GM18520 (cell line): ENCODE results near the gene SWI5.

Experiments used
- ATAC-seq: cut with Tn5 transposase; IDR thresholded peaks from one replicate; pipeline ENCODE4 v1.9.1; 2021; ENCODE audit not compliant: unreplicated experiment

SWI5 gene

GRCh38 chr9:128314697-128315096 lies 38.6 kb downstream of the SWI5 start:
- no peak for ATAC-seq

GRCh38 chr9:128316421-128316820 lies 40.3 kb downstream of the SWI5 start:
- no peak for ATAC-seq

- no peak for ATAC-seq
These were observed 41.6 kb downstream of the SWI5 start for GRCh38 chr9:128317629-128318028.

GRCh38 chr9:128321343-128321742 lies 45.3 kb downstream of the SWI5 start:
- ATAC-seq: no peak

- peak; percentile 5 for ATAC-seq
These were observed 45.9 kb downstream of the SWI5 start for GRCh38 chr9:128321879-128322403.

GRCh38 chr9:128322404-128323211 lies 46.5 kb downstream of the SWI5 start, which contains the start of the genes COQ4 and TRUB2:
Gene COQ4 (plus strand): TSS chr9:128322839. CDS start chr9:128322859, 20 bp downstream.
Gene TRUB2 (minus strand): TSS chr9:128322447. CDS start chr9:128322408, 39 bp downstream.
- ATAC-seq: peak; percentile 65

DNA sequence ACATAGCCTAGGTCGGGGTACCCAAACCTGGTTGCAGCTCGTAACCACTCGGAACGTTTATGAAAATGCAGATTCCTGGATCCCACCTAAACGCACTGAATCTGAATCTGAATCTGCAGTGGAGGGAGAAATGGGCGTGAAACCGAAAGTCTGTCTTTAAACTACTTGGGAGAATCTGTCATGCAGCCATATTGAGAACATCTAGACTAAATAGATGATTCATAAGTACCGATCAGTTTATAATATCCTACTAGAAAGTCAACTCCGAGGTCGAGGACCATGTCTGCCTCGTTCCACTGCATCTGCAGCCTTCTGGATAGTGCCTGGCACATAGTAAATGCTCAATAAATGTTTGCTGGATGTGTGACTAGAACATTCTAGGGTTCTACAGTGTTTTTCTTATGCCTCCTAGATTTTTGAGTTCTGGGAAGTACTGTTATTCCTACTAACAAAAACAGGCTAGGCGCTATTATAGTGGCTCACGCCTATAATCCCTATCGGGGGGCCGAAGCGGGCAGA lies 47.2 kb downstream of the SWI5 start:
- no peak for ATAC-seq

DNA sequence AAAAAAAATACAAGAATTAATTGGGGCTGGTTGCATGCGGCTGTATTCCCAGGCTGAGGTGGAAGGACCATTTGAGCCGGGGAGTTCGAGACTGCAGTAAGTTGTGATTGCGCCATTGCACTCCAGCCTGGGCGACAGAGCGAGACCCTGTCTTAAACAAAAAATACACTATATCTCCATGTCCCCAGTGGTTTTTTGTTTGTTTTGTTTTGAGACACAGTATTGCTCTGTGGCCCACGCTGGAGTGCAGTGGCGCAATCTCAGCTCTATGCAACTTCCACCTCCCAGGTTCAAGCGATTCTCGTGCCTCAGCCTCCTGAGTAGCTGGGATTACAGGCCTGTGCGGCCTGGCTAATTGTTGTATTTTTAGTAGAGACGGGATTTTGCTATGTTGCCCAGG lies 47.7 kb downstream of the SWI5 start:
- ATAC-seq: no peak

GRCh38 chr9:128324401-128324800 lies 48.3 kb downstream of the SWI5 start:
- ATAC-seq: no peak

DNA sequence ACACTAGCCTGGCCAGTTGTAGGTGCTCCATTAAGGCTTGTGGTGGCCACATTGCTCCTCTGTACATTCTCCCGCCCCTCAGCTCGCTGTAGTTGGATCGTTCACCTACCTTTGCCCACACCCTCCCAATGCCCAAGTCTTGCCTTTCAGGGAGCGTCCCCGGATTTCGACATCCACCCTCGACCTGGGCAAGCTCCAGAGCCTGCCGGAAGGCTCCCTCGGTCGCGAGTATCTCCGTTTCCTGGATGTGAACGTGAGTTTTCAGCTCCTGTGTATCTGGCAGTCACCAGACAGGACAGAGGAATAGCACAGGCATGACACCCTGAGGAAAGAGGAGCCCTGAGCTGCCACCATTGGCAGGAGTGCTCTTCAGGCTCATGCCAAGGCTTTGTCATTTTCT lies 49.6 kb downstream of the SWI5 start:
- ATAC-seq: no peak

DNA sequence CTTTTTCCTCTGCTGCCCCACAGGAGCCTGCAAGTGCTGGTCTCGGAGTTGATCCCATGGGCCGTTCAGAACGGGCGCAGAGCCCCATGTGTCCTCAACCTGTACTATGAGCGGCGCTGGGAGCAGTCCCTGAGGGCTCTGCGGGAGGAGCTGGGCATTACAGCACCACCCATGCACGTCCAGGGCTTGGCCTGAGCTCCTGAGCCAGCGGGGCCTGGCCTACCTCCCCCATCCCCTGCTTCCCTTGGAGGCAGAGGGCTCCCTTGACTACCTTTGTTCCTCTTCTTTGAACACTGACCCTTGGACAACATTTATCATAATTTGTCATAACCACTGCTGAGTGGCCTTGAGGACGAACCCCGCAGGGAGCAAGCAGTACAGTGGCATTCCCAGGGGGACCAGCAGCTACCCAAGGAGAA lies 57.4 kb downstream of the SWI5 start:
- no peak for ATAC-seq

DNA sequence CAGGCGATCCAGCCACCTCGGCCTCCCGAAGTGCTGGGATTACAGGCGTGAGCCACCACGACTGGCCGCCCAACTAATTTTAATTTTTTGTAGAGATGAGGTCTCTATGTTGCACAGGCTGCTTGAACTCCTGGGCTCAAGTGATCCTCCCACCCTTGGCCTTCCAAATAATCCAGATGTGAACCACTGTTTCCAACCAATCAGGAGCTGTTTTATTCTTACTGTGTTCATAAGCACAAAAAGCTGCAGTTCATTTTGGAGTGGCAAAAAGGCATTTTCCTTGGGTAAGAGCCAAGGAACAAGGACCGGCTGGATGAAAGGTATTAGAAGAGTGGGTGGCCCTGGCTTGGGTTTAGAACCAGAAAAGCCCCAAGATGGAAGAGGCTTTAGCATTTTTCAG lies 59.1 kb downstream of the SWI5 start:
- no peak for ATAC-seq

GRCh38 chr9:128335914-128336313 lies 59.8 kb downstream of the SWI5 start:
- ATAC-seq: no peak

DNA sequence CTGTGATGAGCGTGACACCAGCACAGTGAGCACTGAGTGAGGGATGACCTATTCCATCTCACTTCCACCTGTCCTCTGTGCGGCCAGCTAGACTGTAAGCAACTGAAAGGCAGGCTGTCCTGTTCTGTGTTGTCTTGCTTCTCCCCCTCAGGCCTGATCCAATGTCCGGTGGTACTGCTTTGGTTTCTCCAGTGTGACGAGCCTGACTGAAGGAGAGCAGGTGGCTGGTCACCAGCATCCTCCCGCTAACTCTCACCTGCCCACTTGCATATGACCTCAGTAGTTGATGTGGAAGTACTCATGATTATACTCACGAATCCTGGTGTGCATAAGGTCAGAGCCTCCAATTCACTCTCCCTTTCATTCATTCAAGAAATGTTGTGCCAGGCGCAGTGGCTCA lies 61.9 kb downstream of the SWI5 start:
- ATAC-seq: no peak
